HG03521 (cell line): ENCODE measurements around the gene GABBR2.

Experiments used
- ATAC-seq: cut with Tn5 transposase; IDR thresholded peaks from one replicate; pipeline ENCODE4 v1.9.1; 2021; ENCODE audit warnings: mild to moderate bottlenecking, moderate library complexity; ENCODE audit not compliant: unreplicated experiment

GABBR2 gene

GRCh38 chr9:98359569-98359968, 349.2 kb downstream of the GABBR2 start:
- no peak for ATAC-seq

GRCh38 chr9:98357921-98358535, 350.7 kb downstream of the GABBR2 start:
- no peak for ATAC-seq

- ATAC-seq, result no peak
Measured at GRCh38 chr9:98356953-98357690, 351.6 kb downstream of the GABBR2 start.

- ATAC-seq, result no peak
Measured at GRCh38 chr9:98356326-98356725, 352.4 kb downstream of the GABBR2 start.

GRCh38 chr9:98351370-98351769, 357.4 kb downstream of the GABBR2 start:
- ATAC-seq, result no peak

GRCh38 chr9:98347642-98348041, 361.1 kb downstream of the GABBR2 start:
- ATAC-seq, result no peak

- ATAC-seq, result no peak
Measured at GRCh38 chr9:98345011-98345410, 363.7 kb downstream of the GABBR2 start.

- ATAC-seq, result no peak
Measured at GRCh38 chr9:98344581-98344980, 364.2 kb downstream of the GABBR2 start.

GRCh38 chr9:98342820-98343210, 365.9 kb downstream of the GABBR2 start:
- no peak for ATAC-seq

- ATAC-seq, result no peak
Measured at GRCh38 chr9:98342098-98342819, 366.5 kb downstream of the GABBR2 start.

GRCh38 chr9:98341157-98342097, 367.3 kb downstream of the GABBR2 start:
- ATAC-seq, result no peak

- no peak for ATAC-seq
Measured at GRCh38 chr9:98339987-98340800, 368.5 kb downstream of the GABBR2 start.

GRCh38 chr9:98335661-98336060, 373.1 kb downstream of the GABBR2 start:
- no peak for ATAC-seq

GRCh38 chr9:98334796-98335195, 373.9 kb downstream of the GABBR2 start:
- ATAC-seq, result no peak

GRCh38 chr9:98333703-98334582, 374.8 kb downstream of the GABBR2 start:
- ATAC-seq, result no peak

GRCh38 chr9:98332405-98332831, 376.3 kb downstream of the GABBR2 start:
- no peak for ATAC-seq

GRCh38 chr9:98331536-98332259, 377.0 kb downstream of the GABBR2 start:
- no peak for ATAC-seq

GRCh38 chr9:98330831-98331230, 377.9 kb downstream of the GABBR2 start:
- ATAC-seq, result no peak
